Measurements from ENCODE around the gene TADA1.

DNA sequence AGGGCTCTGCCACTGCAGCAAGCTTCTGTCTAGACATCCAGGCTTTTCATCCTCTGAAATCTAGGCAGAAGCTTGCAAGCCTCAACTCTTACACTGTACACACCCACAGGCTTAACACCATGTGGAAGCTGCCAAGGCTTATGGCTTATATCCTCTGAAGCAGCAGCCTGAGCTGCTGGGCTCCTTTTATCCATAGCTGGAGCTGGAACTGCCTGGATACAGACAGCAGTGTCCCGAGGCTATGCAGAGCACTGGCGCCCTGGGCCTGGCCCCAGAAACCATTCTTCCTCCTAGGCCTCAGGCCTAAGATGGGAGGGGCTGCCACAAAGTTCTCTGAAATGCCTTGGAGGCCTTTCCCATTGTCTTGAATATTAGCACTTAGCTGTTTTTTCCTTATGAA is 56.1 kb downstream of the TADA1 start:
- no peak for TF ChIP-seq CTCF (IDR thresholded peaks at IDR 0.05)
- TF ChIP-seq FOXJ3 (CRISPR knock-in tag; IDR thresholded peaks at IDR 0.05) = no peak
- TF ChIP-seq TAF1 (IDR thresholded peaks at IDR 0.05; ENCODE audit: borderline replicate concordance, low read depth, low read length) = no peak
- TF ChIP-seq EP300 (IDR thresholded peaks at IDR 0.05; ENCODE audit: borderline replicate concordance in 1 of 2, low read depth in 1 of 2, low read length in 1 of 2) = no peak

Data from SK-N-SH (cell line).